Epithelial cell of esophagus (primary cell): ENCODE results near the gene GPATCH2.

Experiments used
- DNase-seq: peaks from one replicate; pipeline ENCODE4 v3.0.0; 2010; ENCODE audit warnings: low read depth
- H3K4me3 ChIP-seq: 2 replicates; pipeline ENCODE4 v1.5.1; 2011; ENCODE audit warnings: mild to moderate bottlenecking, low read length, control low read depth
- CTCF ChIP-seq: IDR thresholded peaks from 2 replicates; pipeline ENCODE4 v1.5.1; 2011; ENCODE audit warnings: low read depth, mild to moderate bottlenecking, low read length, control low read depth, inconsistent platforms; ENCODE audit not compliant: insufficient read depth; ENCODE audit errors: missing control alignments

The GPATCH2 gene

GRCh38 chr1:217630711-217631591, at the start of gene GPATCH2, which contains the start of gene SPATA17:
TSS of gene GPATCH2 (minus strand) at chr1:217631090. CDS start at chr1:217630971, 119 bp downstream.
TSS of gene SPATA17 (plus strand) at chr1:217631344. CDS start at chr1:217631379, 35 bp downstream.
- peak; percentile 44 for TF ChIP-seq CTCF
- H3K4me3 ChIP-seq = peak within 1 kb of the TSS; percentile 54
- DNase-seq = peak; percentile 90

- H3K4me3 ChIP-seq = no peak overlapping the region
- no peak for DNase-seq
- no peak for TF ChIP-seq CTCF
Observed at GRCh38 chr1:217674028-217674729, 43.3 kb upstream of the GPATCH2 start.

- no peak for DNase-seq
- no peak overlapping the region for H3K4me3 ChIP-seq
- TF ChIP-seq CTCF = no peak
Observed at GRCh38 chr1:217673387-217673786, 42.5 kb upstream of the GPATCH2 start.

GRCh38 chr1:217668351-217668940, 37.6 kb upstream of the GPATCH2 start:
- no peak overlapping the region for H3K4me3 ChIP-seq
- no peak for DNase-seq
- no peak for TF ChIP-seq CTCF

- TF ChIP-seq CTCF = no peak
- H3K4me3 ChIP-seq = no peak overlapping the region
- peak; percentile 1 for DNase-seq
Observed at GRCh38 chr1:217661407-217661806, 30.5 kb upstream of the GPATCH2 start.

GRCh38 chr1:217660353-217661062, 29.6 kb upstream of the GPATCH2 start:
- no peak overlapping the region for H3K4me3 ChIP-seq
- peak; percentile 45 for TF ChIP-seq CTCF
- DNase-seq = peak; percentile 98
